Mesenchymal stem cell (in vitro differentiated cells and primary cell): Measurements from ENCODE around the gene CD47.

ENCODE experiments used
- DNase-seq: peaks from one replicate; pipeline ENCODE4 v3.0.0-alpha.2; 2013
- H2AFZ ChIP-seq: one replicate; pipeline ENCODE4 v1.6.1; 2013; ENCODE audit warnings: low read depth, mild to moderate bottlenecking, control low read depth, inconsistent platforms, low read length, moderate library complexity
- H2AK5ac ChIP-seq: 2 replicates; pipeline ENCODE4 v1.6.1; 2013; ENCODE audit warnings: low read length, moderate library complexity, mild to moderate bottlenecking, inconsistent platforms; ENCODE audit not compliant: severe bottlenecking
- H2BK120ac ChIP-seq: one replicate; pipeline ENCODE4 v1.6.1; 2013; ENCODE audit warnings: low read depth, mild to moderate bottlenecking, inconsistent platforms, low read length, moderate library complexity
- H2BK12ac ChIP-seq, 2 experiments: one replicate each; pipeline ENCODE4 v1.6.1; 2013; ENCODE audit warnings: inconsistent platforms in 2 of 2, low read length in 2 of 2, mild to moderate bottlenecking in 2 of 2, moderate library complexity in 2 of 2, control low read depth in 1 of 2
- H2BK15ac ChIP-seq: one replicate; pipeline ENCODE4 v1.6.1; 2013; ENCODE audit warnings: mild to moderate bottlenecking, low read depth, inconsistent platforms; ENCODE audit not compliant: poor library complexity, severe bottlenecking
- H2BK5ac ChIP-seq: 2 replicates; pipeline ENCODE4 v1.6.1; 2013; ENCODE audit warnings: low read depth, mild to moderate bottlenecking, low read length, control low read depth, inconsistent platforms; ENCODE audit not compliant: poor library complexity, severe bottlenecking
- H3K14ac ChIP-seq, 2 experiments: one replicate each; pipeline ENCODE4 v1.6.1; 2013; ENCODE audit warnings: inconsistent platforms in 2 of 2, low read length in 2 of 2, control low read depth in 1 of 2, mild to moderate bottlenecking in 1 of 2, moderate library complexity in 1 of 2
- H3K18ac ChIP-seq, 2 experiments: one replicate each; pipeline ENCODE4 v1.6.1; 2013; ENCODE audit warnings: inconsistent platforms in 2 of 2, low read length in 2 of 2, control low read depth in 1 of 2, low read depth in 1 of 2, mild to moderate bottlenecking in 1 of 2
- H3K23ac ChIP-seq, 2 experiments: one replicate each; pipeline ENCODE4 v1.6.1; 2013; ENCODE audit warnings: inconsistent platforms in 2 of 2, low read length in 2 of 2, mild to moderate bottlenecking in 2 of 2, moderate library complexity in 2 of 2, control low read depth in 1 of 2
- H3K27ac ChIP-seq: 2 replicates; pipeline ENCODE4 v1.5.1; 2013; ENCODE audit warnings: mild to moderate bottlenecking, moderate library complexity, low read length, control low read depth, inconsistent platforms; ENCODE audit not compliant: poor library complexity, severe bottlenecking
- H3K27me3 ChIP-seq, 2 experiments: 2 replicates each; pipeline versions ENCODE4 v1.6.1 to v1.7.0; 2013; ENCODE audit warnings: low read length in 2 of 2, mild to moderate bottlenecking in 2 of 2, moderate library complexity in 2 of 2, control low read depth in 1 of 2, inconsistent platforms in 1 of 2; ENCODE audit not compliant: control insufficient read depth in 1 of 2, insufficient read depth in 1 of 2
- H3K36me3 ChIP-seq, 2 experiments: 2 replicates each; pipeline versions ENCODE4 v1.6.1 to v1.7.0; 2013; ENCODE audit warnings: low read length in 2 of 2, control low read depth in 1 of 2, inconsistent platforms in 1 of 2, low read depth in 1 of 2, mild to moderate bottlenecking in 1 of 2; ENCODE audit not compliant: insufficient read depth in 2 of 2, control insufficient read depth in 1 of 2
- H3K4ac ChIP-seq, 2 experiments: one replicate each; pipeline ENCODE4 v1.6.1; 2013; ENCODE audit warnings: inconsistent platforms in 2 of 2, low read length in 2 of 2, mild to moderate bottlenecking in 2 of 2, moderate library complexity in 2 of 2, control low read depth in 1 of 2, low read depth in 1 of 2
- H3K4me1 ChIP-seq: 2 replicates; pipeline ENCODE4 v1.6.1; 2013; ENCODE audit warnings: low read depth, low read length, control low read depth; ENCODE audit not compliant: control insufficient read depth, insufficient read depth
- H3K4me2 ChIP-seq: 2 replicates; pipeline ENCODE4 v1.6.1; 2013; ENCODE audit warnings: low read length, mild to moderate bottlenecking, inconsistent platforms; ENCODE audit not compliant: poor library complexity, severe bottlenecking
- H3K4me3 ChIP-seq, 2 experiments: 2 replicates each; pipeline versions ENCODE4 v1.5.1 to v1.7.0; 2013; ENCODE audit warnings: low read length in 2 of 2, mild to moderate bottlenecking in 2 of 2, control low read depth in 1 of 2, low read depth in 1 of 2; ENCODE audit not compliant: insufficient read depth in 1 of 2
- H3K79me1 ChIP-seq: replicated peaks from 2 replicates; pipeline ENCODE4 v1.6.1; 2013; ENCODE audit warnings: mild to moderate bottlenecking, control low read depth, low read length, inconsistent platforms; ENCODE audit not compliant: poor library complexity, severe bottlenecking
- H3K9ac ChIP-seq: 2 replicates; pipeline ENCODE4 v1.7.0; 2013; ENCODE audit warnings: mild to moderate bottlenecking, low read length, moderate library complexity
- H3K9me3 ChIP-seq: 2 replicates; pipeline ENCODE4 v1.7.0; 2013; ENCODE audit warnings: mild to moderate bottlenecking, low read length; ENCODE audit not compliant: control insufficient read depth
- H4K8ac ChIP-seq: one replicate; pipeline ENCODE4 v1.6.1; 2013; ENCODE audit warnings: inconsistent platforms, mild to moderate bottlenecking, low read length, moderate library complexity
- H4K91ac ChIP-seq: one replicate; pipeline ENCODE4 v1.6.1; 2013; ENCODE audit warnings: mild to moderate bottlenecking, low read length, inconsistent platforms
- WGBS: methylation state at CpG from one replicate; pipeline ENCODE4 v1.1.7; 2013; ENCODE audit warnings: mixed read lengths; 5-methylcytosine and 5-hydroxymethylcytosine counted together

Gene CD47

DNA sequence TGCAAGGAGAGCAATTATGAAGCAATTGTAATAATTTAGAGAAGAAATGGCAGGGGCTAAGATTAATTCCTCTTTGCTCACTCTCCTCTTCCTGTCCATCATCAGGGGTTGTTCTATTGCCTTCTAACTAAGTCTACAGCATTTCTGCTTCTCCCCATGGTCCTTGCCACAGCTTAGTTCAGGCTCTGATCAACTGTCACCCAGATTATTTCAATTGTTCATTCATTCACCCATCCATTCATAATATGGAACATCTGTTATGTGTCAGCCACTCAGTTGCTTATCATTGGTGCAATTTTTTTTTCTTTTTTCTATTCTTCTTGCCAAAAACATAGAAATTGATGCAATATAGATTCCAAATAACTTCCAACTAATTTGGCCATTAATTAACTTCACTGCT, 93.2 kb downstream of the CD47 start:
- Histone ChIP-seq H2BK5ac (no peak overlapping the region), H3K79me1 (no peaks in the 10 kb centered on the region), H3K27me3 (no peaks in the 10 kb centered on the region), H3K4ac (no peak overlapping the region), H2BK12ac (no peak overlapping the region), H3K9ac (no peak overlapping the region), H2BK120ac (no peak overlapping the region), H3K14ac (no peak overlapping the region), H3K4me2 (no peak overlapping the region), H4K91ac (no peak overlapping the region), H3K23ac (no peak overlapping the region), H3K18ac (no peak overlapping the region), H4K8ac (no peak overlapping the region), H3K9me3 (no peaks in the 10 kb centered on the region), H2BK15ac (no peak overlapping the region), H3K4me1 (peaks cover 3% of the 10 kb centered on the region), H3K27ac (no peak overlapping the region), H3K36me3 (no peaks in the 10 kb centered on the region), H2AK5ac (no peak overlapping the region), H2AFZ (no peak overlapping the region), H3K4me3 (no peak overlapping the region)
- no peak for DNase-seq

DNA sequence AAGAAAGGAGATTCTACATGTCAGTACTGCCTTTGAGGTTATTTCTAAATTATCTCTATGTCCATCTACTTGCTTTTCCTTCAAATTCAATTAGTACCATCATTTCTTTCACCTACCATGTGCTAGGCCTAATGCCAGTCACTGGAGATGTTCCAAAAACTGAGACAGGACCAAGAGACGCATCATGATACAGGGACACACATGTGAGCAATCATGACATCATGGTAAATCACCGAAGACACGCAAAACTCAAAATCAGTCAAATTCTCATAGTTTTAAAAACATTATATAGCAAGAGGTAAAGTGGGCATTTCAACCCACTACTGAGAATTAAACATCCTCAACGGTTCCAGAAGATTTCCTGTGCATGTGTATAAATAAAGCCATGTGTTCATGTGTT, 95.0 kb downstream of the CD47 start:
- 100% methylated on average over 2 of the region's 4 CpGs for WGBS
- Histone ChIP-seq H3K36me3 (no peaks in the 10 kb centered on the region), H3K4me3 (no peak overlapping the region), H2AK5ac (no peak overlapping the region), H4K8ac (no peak overlapping the region), H2BK12ac (no peak overlapping the region), H3K27me3 (no peaks in the 10 kb centered on the region), H3K9me3 (no peaks in the 10 kb centered on the region), H3K14ac (no peak overlapping the region), H3K4me1 (peaks cover 3% of the 10 kb centered on the region), H2AFZ (no peak overlapping the region), H3K23ac (no peak overlapping the region), H3K4ac (no peak overlapping the region), H2BK5ac (no peak overlapping the region), H3K18ac (no peak overlapping the region), H3K79me1 (no peaks in the 10 kb centered on the region), H3K9ac (no peak overlapping the region), H4K91ac (no peak overlapping the region), H2BK15ac (no peak overlapping the region), H2BK120ac (no peak overlapping the region), H3K4me2 (no peak overlapping the region), H3K27ac (no peak overlapping the region)
- DNase-seq = no peak

DNA sequence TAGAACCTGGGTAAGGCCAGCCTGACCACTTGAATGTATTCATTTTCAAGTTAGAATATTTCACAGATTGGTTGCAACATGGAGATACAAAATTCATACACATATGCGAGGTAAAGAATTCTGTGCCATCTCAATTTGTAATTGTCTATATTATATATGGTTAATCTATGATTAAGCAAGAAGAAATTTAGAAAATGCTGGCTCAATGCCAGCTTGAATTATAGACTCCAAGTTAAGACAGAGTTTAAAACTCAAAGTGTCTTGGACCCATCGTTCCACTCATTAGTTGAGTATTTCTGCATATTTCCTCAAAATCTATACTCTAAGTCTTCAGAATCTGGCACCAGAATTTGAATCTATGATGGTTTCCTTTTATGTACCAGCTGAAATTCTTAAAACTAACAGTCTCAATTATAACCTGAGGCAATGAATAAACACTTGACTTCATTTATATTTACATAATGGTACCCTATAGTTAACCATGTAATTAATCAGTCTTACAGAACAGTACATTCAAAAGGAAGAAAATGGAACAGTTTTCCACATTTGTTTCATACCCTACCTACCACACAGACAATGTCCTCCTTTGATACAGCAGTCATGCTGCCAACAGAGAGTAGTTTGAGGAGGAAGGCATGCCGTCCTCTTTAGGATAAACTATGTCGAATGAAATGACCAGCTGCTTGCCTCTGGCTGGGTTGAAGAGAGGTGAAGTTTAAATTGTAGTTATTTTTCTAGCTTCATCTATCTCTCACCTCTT, 95.7 kb downstream of the CD47 start:
- no peak overlapping the region for H2BK120ac ChIP-seq
- no peak overlapping the region for H3K18ac ChIP-seq
- no peak overlapping the region for H3K4ac ChIP-seq
- H3K4me3 ChIP-seq = no peak overlapping the region
- no peak overlapping the region for H2BK12ac ChIP-seq
- no peak for DNase-seq
- 47% methylated on average over 1 of the region's 4 CpGs for WGBS
- H3K4me1 ChIP-seq = peaks cover 3% of the 10 kb centered on the region
- H2AK5ac ChIP-seq = no peak overlapping the region
- H3K27me3 ChIP-seq = no peaks in the 10 kb centered on the region
- no peak overlapping the region for H3K27ac ChIP-seq
- no peak overlapping the region for H2AFZ ChIP-seq
- H4K8ac ChIP-seq = no peak overlapping the region
- no peak overlapping the region for H3K4me2 ChIP-seq
- no peaks in the 10 kb centered on the region for H3K9me3 ChIP-seq
- H2BK5ac ChIP-seq = no peak overlapping the region
- H3K79me1 ChIP-seq = no peaks in the 10 kb centered on the region
- no peak overlapping the region for H2BK15ac ChIP-seq
- H3K36me3 ChIP-seq = no peaks in the 10 kb centered on the region
- no peak overlapping the region for H3K9ac ChIP-seq
- H3K23ac ChIP-seq = no peak overlapping the region
- H4K91ac ChIP-seq = no peak overlapping the region
- no peak overlapping the region for H3K14ac ChIP-seq

DNA sequence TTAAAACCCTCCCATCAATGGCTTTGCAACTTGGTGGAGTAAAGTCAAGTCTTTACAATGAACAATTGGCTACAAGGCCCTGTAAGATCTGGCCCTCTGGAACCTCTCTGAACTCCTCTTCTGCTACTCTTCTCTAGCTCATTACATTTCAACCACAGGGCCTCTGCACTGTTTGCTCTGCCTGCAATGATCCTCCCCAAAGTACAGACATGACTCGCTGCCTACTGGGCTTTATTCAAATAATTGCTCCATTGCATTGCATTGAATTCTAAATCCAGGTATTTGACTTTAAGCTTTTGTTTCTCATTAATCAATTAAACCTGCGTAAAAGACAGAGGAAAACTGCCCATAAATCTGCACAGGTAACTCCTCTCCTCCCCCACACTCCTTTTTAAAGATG, 96.7 kb downstream of the CD47 start:
- no peak for DNase-seq
- no peak overlapping the region for H3K23ac ChIP-seq
- WGBS = 98% methylated on average over 2 of the region's 2 CpGs

More for the DNA sequence above, 96.7 kb downstream of the CD47 start:
- no peak overlapping the region for H3K4ac ChIP-seq
- no peak overlapping the region for H2BK12ac ChIP-seq
- no peak overlapping the region for H2AK5ac ChIP-seq
- H3K4me2 ChIP-seq = no peak overlapping the region
- no peaks in the 10 kb centered on the region for H3K79me1 ChIP-seq
- H4K8ac ChIP-seq = no peak overlapping the region
- no peak overlapping the region for H2AFZ ChIP-seq
- no peaks in the 10 kb centered on the region for H3K9me3 ChIP-seq
- no peak overlapping the region for H2BK15ac ChIP-seq
- no peak overlapping the region for H3K14ac ChIP-seq
- no peak overlapping the region for H3K4me3 ChIP-seq
- no peak overlapping the region for H3K27ac ChIP-seq
- no peak overlapping the region for H3K18ac ChIP-seq
- H3K36me3 ChIP-seq = no peaks in the 10 kb centered on the region
- H3K27me3 ChIP-seq = no peaks in the 10 kb centered on the region
- H2BK5ac ChIP-seq = no peak overlapping the region
- no peak overlapping the region for H4K91ac ChIP-seq
- H3K9ac ChIP-seq = peak overlapping the region; percentile 51
- peaks cover 3% of the 10 kb centered on the region for H3K4me1 ChIP-seq
- no peak overlapping the region for H2BK120ac ChIP-seq
